ENCODE measurements around the gene MAST3. TPM values are rescaled to one million over a fixed set of nuclear protein-coding genes. Genes with fewer than 3 reads are reported as not detected.

Gene MAST3
- total and polyA plus RNA-seq, 2 of the 8 experiments (the other 6 are each of a cell fraction or from before 2014, with no cell fraction given), result 3.4 to 9.0 TPM

- TF ChIP-seq RNF2 (IDR thresholded peaks at IDR 0.05; ENCODE audit: borderline replicate concordance, low read depth, low read length, missing control alignments, poor library complexity, severe bottlenecking) (no peak), HDAC6 (IDR thresholded peaks at IDR 0.05; ENCODE audit: low read depth, low read length) (no peak), JUN (IDR thresholded peaks at IDR 0.05; ENCODE audit: low read depth, low read length) (no peak), SIX5 (IDR thresholded peaks at IDR 0.05; ENCODE audit: low read depth, low read length) (no peak)
These were observed 25.6 kb downstream of the MAST3 start (continued) for GRCh38 chr19:18122860-18123795.

Measured in H1 (cell line).